Measurements from ENCODE around the gene CCDC66. TPM values are rescaled to one million over a fixed set of nuclear protein-coding genes. Genes with fewer than 3 reads are reported as not detected.
"Not testable (repeated sequence)": the region's sequence is repeated elsewhere in the genome, so short reads cannot be mapped to it uniquely, and the experiment has no call there.

Gene CCDC66
- total RNA-seq, 2 donors from 2014 or later: 26.3 to 27.0 TPM

- not testable (repeated sequence) for H3K27me3 Mint-ChIP-seq; ATAC-seq (replicated peaks); H3K9me3 Mint-ChIP-seq
- Mint-ChIP-seq H3K4me3 (peak overlapping the region; percentile 59), H3K36me3 (ENCODE audit: low read depth) (peaks cover 92% of the 10 kb centered on the region), H3K4me1 (peaks cover 67% of the 10 kb centered on the region), H3K27ac (peak overlapping the region; percentile 80)
Observed at GRCh38 chr3:56608479-56608878, 51.5 kb downstream of the CCDC66 start.

- H3K27me3 Mint-ChIP-seq: no peaks in the 10 kb centered on the region
- H3K36me3 Mint-ChIP-seq (ENCODE audit: low read depth): peaks cover 82% of the 10 kb centered on the region
- ATAC-seq (replicated peaks): no peak
- peak overlapping the region; percentile 14 for H3K4me3 Mint-ChIP-seq
- peaks cover 5% of the 10 kb centered on the region for H3K9me3 Mint-ChIP-seq
- H3K4me1 Mint-ChIP-seq: peaks cover 63% of the 10 kb centered on the region
- H3K27ac Mint-ChIP-seq: peak overlapping the region; percentile 25
Observed at GRCh38 chr3:56610669-56611335, 53.8 kb downstream of the CCDC66 start.

- Mint-ChIP-seq H3K4me3 (peak overlapping the region; percentile 29), H3K9me3 (peaks cover 5% of the 10 kb centered on the region), H3K27me3 (no peaks in the 10 kb centered on the region), H3K36me3 (ENCODE audit: low read depth) (peaks cover 82% of the 10 kb centered on the region), H3K27ac (peak overlapping the region; percentile 25), H3K4me1 (peaks cover 66% of the 10 kb centered on the region)
- no peak for ATAC-seq (replicated peaks)
Observed at GRCh38 chr3:56611364-56611763, 54.4 kb downstream of the CCDC66 start.

GRCh38 chr3:56612146-56612545, 55.2 kb downstream of the CCDC66 start:
- Mint-ChIP-seq H3K4me1 (peaks cover 73% of the 10 kb centered on the region), H3K27me3 (no peaks in the 10 kb centered on the region), H3K4me3 (peak overlapping the region; percentile 29), H3K9me3 (peaks cover 5% of the 10 kb centered on the region), H3K36me3 (ENCODE audit: low read depth) (peaks cover 82% of the 10 kb centered on the region), H3K27ac (peak overlapping the region; percentile 25)
- ATAC-seq (replicated peaks): peak; percentile 74

GRCh38 chr3:56613016-56613415, 56.0 kb downstream of the CCDC66 start:
- peaks cover 82% of the 10 kb centered on the region for H3K36me3 Mint-ChIP-seq (ENCODE audit: low read depth)

GRCh38 chr3:56616478-56617006, 59.6 kb downstream of the CCDC66 start:
- H3K36me3 Mint-ChIP-seq (ENCODE audit: low read depth): peaks cover 87% of the 10 kb centered on the region
- peak overlapping the region; percentile 17 for H3K27ac Mint-ChIP-seq
- H3K4me3 Mint-ChIP-seq: no peak overlapping the region
- no peaks in the 10 kb centered on the region for H3K27me3 Mint-ChIP-seq
- no peaks in the 10 kb centered on the region for H3K9me3 Mint-ChIP-seq
- ATAC-seq (replicated peaks): no peak
- H3K4me1 Mint-ChIP-seq: peaks cover 30% of the 10 kb centered on the region

More at GRCh38 chr3:56613016-56613415, 56.0 kb downstream of the CCDC66 start:
- Mint-ChIP-seq H3K4me3 (no peak overlapping the region), H3K27me3 (no peaks in the 10 kb centered on the region), H3K27ac (peak overlapping the region; percentile 9), H3K4me1 (peaks cover 66% of the 10 kb centered on the region), H3K9me3 (peaks cover 5% of the 10 kb centered on the region)
- ATAC-seq (replicated peaks): no peak

- Mint-ChIP-seq H3K27ac (peak overlapping the region; percentile 83), H3K4me3 (no peak overlapping the region), H3K9me3 (no peaks in the 10 kb centered on the region), H3K36me3 (ENCODE audit: low read depth) (peaks cover 96% of the 10 kb centered on the region), H3K27me3 (no peaks in the 10 kb centered on the region), H3K4me1 (peaks cover 10% of the 10 kb centered on the region)
- ATAC-seq (replicated peaks): peak; percentile 63
Observed at GRCh38 chr3:56620371-56620770, 63.4 kb downstream of the CCDC66 start.

GRCh38 chr3:56621681-56622080, 64.7 kb downstream of the CCDC66 start:
- Mint-ChIP-seq H3K4me3 (no peak overlapping the region), H3K36me3 (ENCODE audit: low read depth) (peaks cover 99% of the 10 kb centered on the region), H3K4me1 (peaks cover 3% of the 10 kb centered on the region), H3K9me3 (no peaks in the 10 kb centered on the region), H3K27ac (no peak overlapping the region), H3K27me3 (no peaks in the 10 kb centered on the region)
- no peak for ATAC-seq (replicated peaks)

GRCh38 chr3:56622381-56622780, 65.4 kb downstream of the CCDC66 start:
- Mint-ChIP-seq H3K4me1 (no peaks in the 10 kb centered on the region), H3K9me3 (no peaks in the 10 kb centered on the region), H3K27ac (no peak overlapping the region), H3K36me3 (ENCODE audit: low read depth) (peaks cover 99% of the 10 kb centered on the region), H3K4me3 (no peak overlapping the region), H3K27me3 (no peaks in the 10 kb centered on the region)
- no peak for ATAC-seq (replicated peaks)

- Mint-ChIP-seq H3K27me3 (no peaks in the 10 kb centered on the region), H3K36me3 (ENCODE audit: low read depth) (peaks cover 94% of the 10 kb centered on the region), H3K4me1 (no peaks in the 10 kb centered on the region), H3K27ac (peak overlapping the region; percentile 20), H3K9me3 (no peaks in the 10 kb centered on the region), H3K4me3 (no peak overlapping the region)
- no peak for ATAC-seq (replicated peaks)
Observed at GRCh38 chr3:56624725-56625124, 67.8 kb downstream of the CCDC66 start.

GRCh38 chr3:56629047-56629446, 72.1 kb downstream of the CCDC66 start:
- H3K27me3 Mint-ChIP-seq: no peaks in the 10 kb centered on the region
- no peak overlapping the region for H3K4me3 Mint-ChIP-seq
- H3K4me1 Mint-ChIP-seq: no peaks in the 10 kb centered on the region
- H3K36me3 Mint-ChIP-seq (ENCODE audit: low read depth): peaks cover 87% of the 10 kb centered on the region
- no peak for ATAC-seq (replicated peaks)
- no peaks in the 10 kb centered on the region for H3K9me3 Mint-ChIP-seq
- H3K27ac Mint-ChIP-seq: no peak overlapping the region

GRCh38 chr3:56629451-56629850, 72.5 kb downstream of the CCDC66 start:
- peaks cover 87% of the 10 kb centered on the region for H3K36me3 Mint-ChIP-seq (ENCODE audit: low read depth)

GRCh38 chr3:56630966-56631365, 74.0 kb downstream of the CCDC66 start:
- Mint-ChIP-seq H3K4me3 (no peak overlapping the region), H3K9me3 (no peaks in the 10 kb centered on the region), H3K27me3 (no peaks in the 10 kb centered on the region), H3K4me1 (no peaks in the 10 kb centered on the region), H3K36me3 (ENCODE audit: low read depth) (peaks cover 87% of the 10 kb centered on the region), H3K27ac (no peak overlapping the region)
- no peak for ATAC-seq (replicated peaks)

More at GRCh38 chr3:56629451-56629850, 72.5 kb downstream of the CCDC66 start:
- H3K4me1 Mint-ChIP-seq: no peaks in the 10 kb centered on the region
- no peaks in the 10 kb centered on the region for H3K9me3 Mint-ChIP-seq
- no peak overlapping the region for H3K4me3 Mint-ChIP-seq
- no peaks in the 10 kb centered on the region for H3K27me3 Mint-ChIP-seq
- peak overlapping the region; percentile 61 for H3K27ac Mint-ChIP-seq
- ATAC-seq (replicated peaks): no peak

GRCh38 chr3:56633181-56633580, 76.2 kb downstream of the CCDC66 start:
- Mint-ChIP-seq H3K27ac (no peak overlapping the region), H3K27me3 (no peaks in the 10 kb centered on the region), H3K36me3 (ENCODE audit: low read depth) (peaks cover 85% of the 10 kb centered on the region), H3K9me3 (no peaks in the 10 kb centered on the region), H3K4me3 (no peak overlapping the region), H3K4me1 (no peaks in the 10 kb centered on the region)
- ATAC-seq (replicated peaks): no peak
